SH-SY5Y (cell line): Measurements from ENCODE around the gene TEFM.

Experiments used
- GATA2 ChIP-seq: IDR thresholded peaks from 2 replicates; pipeline ENCODE4 v1.6.1; 2011; ENCODE audit warnings: mild to moderate bottlenecking, low read depth, low read length
- GATA3 ChIP-seq: IDR thresholded peaks from 2 replicates; pipeline ENCODE4 v1.6.1; 2011; ENCODE audit warnings: low read depth, mild to moderate bottlenecking, low read length, moderate library complexity

The TEFM gene

DNA sequence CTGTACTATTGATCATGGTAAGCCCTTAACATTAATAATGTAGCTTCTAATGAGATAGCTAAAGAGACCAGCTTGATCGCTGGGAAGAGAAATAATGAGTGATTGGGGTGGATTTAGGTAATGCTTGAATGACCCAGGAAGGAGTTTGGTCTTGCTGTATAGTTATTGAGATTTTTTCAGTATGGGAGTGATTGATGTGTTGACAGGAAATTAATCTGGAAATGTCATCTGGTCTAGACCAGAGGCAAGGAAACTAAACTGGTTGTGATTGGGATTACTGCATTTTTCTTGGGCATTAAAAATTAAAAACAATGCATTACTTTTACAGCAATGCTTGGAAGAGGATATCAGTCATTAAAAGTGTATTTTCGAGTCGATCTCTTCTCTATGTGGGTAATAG is 11.8 kb downstream of the TEFM start:
- TF ChIP-seq GATA3 (no peak), GATA2 (no peak)

DNA sequence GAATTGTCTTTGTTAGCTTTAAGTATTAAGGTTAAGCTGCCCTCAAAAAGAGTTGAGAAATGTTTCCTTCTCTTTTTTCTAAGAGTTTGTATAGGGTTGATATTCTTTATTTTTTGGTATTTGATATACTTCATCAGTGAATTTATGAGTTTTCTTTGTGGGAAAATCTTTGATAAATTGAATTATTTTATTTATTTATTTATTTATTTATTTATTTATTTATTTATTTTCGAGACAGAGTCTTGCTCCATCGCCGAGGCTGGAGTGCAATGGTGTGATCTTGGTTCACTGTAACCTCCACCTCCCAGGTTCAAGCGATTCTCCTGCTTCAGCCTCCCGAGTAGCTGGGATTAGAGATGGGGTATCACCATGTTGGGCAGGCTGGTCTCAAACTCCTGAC is 19.9 kb downstream of the TEFM start:
- TF ChIP-seq GATA2 (no peak), GATA3 (no peak)

DNA sequence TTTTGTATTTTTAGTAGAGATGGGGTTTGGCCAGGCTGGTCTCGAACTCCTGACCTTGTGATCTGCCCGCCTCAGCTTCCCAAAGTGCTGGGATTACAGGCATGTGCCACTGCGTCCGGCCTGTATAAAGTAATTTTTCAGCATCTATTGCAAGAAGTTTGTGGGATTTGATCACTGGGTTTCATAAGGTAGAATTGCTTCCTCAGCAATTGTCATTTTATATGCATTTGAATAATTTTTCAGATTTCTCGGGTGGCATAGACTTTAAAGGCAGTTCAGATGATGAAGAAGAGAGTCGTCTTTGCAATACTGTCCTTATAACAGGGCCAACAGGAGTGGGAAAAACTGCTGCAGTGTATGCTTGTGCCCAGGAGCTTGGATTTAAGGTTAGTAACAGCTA is 37.0 kb downstream of the TEFM start:
- TF ChIP-seq GATA3: no peak
- TF ChIP-seq GATA2: no peak

DNA sequence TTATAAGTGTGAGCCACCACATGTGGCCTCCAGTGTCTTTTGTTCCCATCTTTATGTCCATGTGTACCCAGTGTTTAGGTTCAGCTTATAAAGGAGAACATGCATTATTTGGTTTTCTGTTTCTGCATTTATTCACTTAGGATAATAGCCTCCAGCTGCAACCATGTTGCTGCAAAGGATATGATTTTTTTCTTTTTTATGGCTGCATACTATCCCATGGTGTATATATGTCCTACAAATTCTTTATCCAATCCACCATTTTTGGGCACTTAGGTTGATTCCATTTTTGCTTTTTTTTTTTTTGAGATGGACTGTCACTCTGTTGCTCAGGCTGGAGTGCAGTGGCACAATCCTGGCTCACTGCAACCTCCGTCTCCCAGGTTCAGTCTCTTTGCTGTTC is 41.4 kb downstream of the TEFM start:
- TF ChIP-seq GATA2: no peak

DNA sequence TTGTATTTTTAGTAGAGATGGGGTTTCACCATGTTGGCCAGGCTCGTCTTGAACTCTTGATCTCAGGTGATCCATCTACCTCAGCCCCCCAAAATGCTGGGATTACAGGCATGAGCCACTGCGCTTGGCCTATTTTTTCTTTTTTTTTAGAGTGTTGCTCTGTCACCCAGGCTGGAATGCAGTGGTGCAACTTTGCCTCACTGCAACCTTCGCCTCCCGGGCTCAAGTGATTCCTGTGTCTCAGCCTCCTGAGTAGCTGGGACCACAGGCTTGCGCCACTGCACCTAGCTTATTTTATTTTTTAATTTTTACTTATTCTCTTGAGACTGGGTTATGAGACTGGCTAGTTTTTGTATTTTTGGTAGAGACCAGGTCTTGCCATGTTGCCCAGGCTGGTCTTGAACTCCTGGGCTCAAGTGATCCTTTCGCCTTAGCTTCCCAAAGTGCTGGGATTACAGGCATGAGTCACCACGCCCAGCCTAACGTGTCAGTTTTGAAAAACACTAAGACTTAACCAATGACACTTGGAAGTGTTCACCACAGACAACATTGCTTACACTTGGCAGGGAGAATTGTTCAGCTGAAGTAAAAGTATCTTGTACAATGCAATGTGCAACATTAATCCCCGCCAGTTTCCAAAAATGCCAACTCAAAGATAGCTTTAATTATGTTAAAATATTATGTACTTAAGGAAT is 47.3 kb downstream of the TEFM start:
- TF ChIP-seq GATA2 (no peak), GATA3 (no peak)

DNA sequence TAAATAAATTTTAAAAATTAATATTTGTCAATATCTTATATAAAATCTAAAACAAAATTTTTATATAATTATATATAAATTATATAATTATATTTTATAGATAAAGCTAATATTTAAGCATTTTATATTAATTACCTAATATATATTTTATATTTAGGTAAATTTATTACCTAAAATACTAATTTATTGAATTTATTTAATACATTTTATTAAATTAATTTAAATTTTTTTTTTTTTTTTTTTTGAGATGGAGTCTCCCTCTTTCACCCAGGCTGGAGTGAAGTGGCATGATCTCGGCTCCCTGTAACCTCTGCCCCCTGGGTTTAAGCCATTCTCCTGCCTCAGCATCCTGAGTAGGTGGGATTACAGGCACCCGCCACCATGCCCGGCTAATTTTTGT is 51.9 kb downstream of the TEFM start:
- TF ChIP-seq GATA2 (no peak), GATA3 (no peak)
